Left lobe of liver (tissue), 2 donors: ENCODE data around the gene NPAS3. TPM values are rescaled to one million over a fixed set of nuclear protein-coding genes. Genes with fewer than 3 reads are reported as not detected.

Experiments used
- ATAC-seq: fragments of 200-7000 bp; cut with Tn5 transposase; one replicate; pipeline ENCODE4 v1.9.1; 2020; ENCODE audit warnings: mild to moderate bottlenecking, moderate library complexity
- DNase-seq: peaks from one replicate; pipeline ENCODE4 v3.0.0-alpha.2; 2020; ENCODE audit warnings: low spot score
- total RNA-seq: library from RNA; stranded (reverse); gene quantifications from one replicate; pipeline ENCODE4 v1.2.1, GENCODE V29; 2021
- donor health status: DM: no; HTN: no; CAD: no; lungs with moderate emphysema.
- donor health status: DM: no; HTN: yes; CAD: no.

The NPAS3 gene
- total RNA-seq, 1 donor from 2014 or later: not detected

- ATAC-seq (no peak), DNase-seq (no peak)
Observed at GRCh38 chr14:33836203-33836899, 897.7 kb downstream of the NPAS3 start.

GRCh38 chr14:33836900-33837577 is 898.4 kb downstream of the NPAS3 start:
- DNase-seq: no peak
- ATAC-seq: no peak

GRCh38 chr14:33837943-33838683 is 899.4 kb downstream of the NPAS3 start:
- DNase-seq (no peak), ATAC-seq (peak; percentile 53)

GRCh38 chr14:33839193-33840076 is 900.8 kb downstream of the NPAS3 start:
- ATAC-seq (peak; percentile 95), DNase-seq (peak; percentile 51)

GRCh38 chr14:33840797-33841196 is 902.1 kb downstream of the NPAS3 start:
- ATAC-seq (no peak), DNase-seq (no peak)

- ATAC-seq (no peak), DNase-seq (no peak)
Observed at GRCh38 chr14:33842299-33842698, 903.6 kb downstream of the NPAS3 start.

GRCh38 chr14:33844118-33844517 is 905.4 kb downstream of the NPAS3 start:
- ATAC-seq (no peak), DNase-seq (no peak)

GRCh38 chr14:33846100-33846824 is 907.6 kb downstream of the NPAS3 start:
- ATAC-seq (no peak), DNase-seq (no peak)

GRCh38 chr14:33847066-33847465 is 908.4 kb downstream of the NPAS3 start:
- DNase-seq: no peak
- no peak for ATAC-seq

GRCh38 chr14:33848009-33848408 is 909.3 kb downstream of the NPAS3 start:
- ATAC-seq: no peak
- no peak for DNase-seq

GRCh38 chr14:33848706-33849454 is 910.2 kb downstream of the NPAS3 start:
- ATAC-seq: peak; percentile 95
- DNase-seq: peak; percentile 58

- no peak for DNase-seq
- ATAC-seq: no peak
Observed at GRCh38 chr14:33849455-33849801, 910.7 kb downstream of the NPAS3 start.

- ATAC-seq: no peak
- no peak for DNase-seq
Observed at GRCh38 chr14:33850826-33851225, 912.1 kb downstream of the NPAS3 start.

GRCh38 chr14:33851366-33851765 is 912.7 kb downstream of the NPAS3 start:
- ATAC-seq: no peak
- DNase-seq: no peak

GRCh38 chr14:33851931-33852330 is 913.3 kb downstream of the NPAS3 start:
- DNase-seq: no peak
- no peak for ATAC-seq
